NT2/D1 (cell line): ENCODE data around the gene ZNF425.

ENCODE experiments used
- DNase-seq: peaks from one replicate; pipeline ENCODE4 v3.0.0-alpha.2; 2011; ENCODE audit warnings: low read depth, low spot score
- H3K27me3 ChIP-seq: 2 replicates; pipeline ENCODE4 v1.6.0; 2011; ENCODE audit warnings: mild to moderate bottlenecking; ENCODE audit not compliant: insufficient read length, insufficient read depth
- H3K36me3 ChIP-seq: 2 replicates; pipeline ENCODE4 v1.6.1; 2011; ENCODE audit warnings: mild to moderate bottlenecking, low read length, mixed read lengths; ENCODE audit not compliant: insufficient read depth, insufficient read length
- H3K4me1 ChIP-seq: 2 replicates; pipeline ENCODE4 v1.5.1; 2011; ENCODE audit not compliant: insufficient read depth, insufficient read length
- H3K4me3 ChIP-seq: 2 replicates; pipeline ENCODE4 v1.5.1; 2011; ENCODE audit warnings: low read depth; ENCODE audit not compliant: insufficient read length
- H3K9ac ChIP-seq: 2 replicates; pipeline ENCODE4 v1.6.0; 2011; ENCODE audit warnings: low read depth; ENCODE audit not compliant: insufficient read length
- H3K9me3 ChIP-seq: 2 replicates; pipeline ENCODE4 v1.5.1; 2011; ENCODE audit warnings: mild to moderate bottlenecking, low read length; ENCODE audit not compliant: insufficient read depth
- SUZ12 ChIP-seq: IDR thresholded peaks from 2 replicates; pipeline ENCODE4 v1.6.1; 2011; ENCODE audit not compliant: insufficient read length, insufficient read depth; ENCODE audit errors: extremely low read depth
- YY1 ChIP-seq: IDR thresholded peaks from 2 replicates; pipeline ENCODE4 v1.6.1; 2011; ENCODE audit not compliant: insufficient read length, insufficient read depth
- ZNF274 ChIP-seq: IDR thresholded peaks from 2 replicates; pipeline ENCODE4 v1.6.1; 2011; ENCODE audit warnings: mild to moderate bottlenecking, low read depth, low read length

Gene ZNF425, protein sequence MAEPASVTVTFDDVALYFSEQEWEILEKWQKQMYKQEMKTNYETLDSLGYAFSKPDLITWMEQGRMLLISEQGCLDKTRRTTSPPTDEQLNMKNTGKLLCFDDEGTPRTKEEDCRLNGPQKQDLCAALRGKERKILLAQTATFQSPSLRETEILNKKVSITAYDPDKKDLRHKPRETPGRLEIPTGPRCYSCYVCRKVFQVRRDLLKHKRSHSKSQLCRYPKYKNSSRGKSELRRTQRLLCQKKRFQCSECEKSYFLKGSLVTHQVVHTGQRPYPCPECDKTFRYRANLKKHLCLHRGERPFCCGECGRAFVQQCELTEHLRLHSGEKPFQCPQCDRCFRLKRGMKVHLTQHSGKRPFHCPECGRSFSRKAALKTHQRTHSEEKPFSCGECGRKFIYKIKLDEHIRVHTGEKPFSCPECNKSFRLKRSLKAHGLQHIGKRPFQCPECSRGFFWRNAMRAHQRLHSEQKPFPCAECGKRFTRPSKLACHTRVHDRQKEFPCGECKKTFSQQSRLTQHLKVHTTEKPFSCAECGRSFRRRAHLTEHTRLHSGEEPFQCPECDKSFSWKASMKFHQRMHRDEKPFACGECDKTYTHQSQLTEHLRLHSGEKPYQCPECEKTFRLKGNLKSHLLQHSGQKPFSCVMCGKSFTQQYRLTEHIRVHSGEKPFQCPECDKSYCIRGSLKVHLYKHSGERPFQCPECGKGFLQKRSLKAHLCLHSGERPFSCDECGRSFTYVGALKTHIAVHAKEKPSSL

GRCh38 chr7:149125863-149126661 lies at the start of gene ZNF425:
ZNF425 (minus strand) TSS chr7:149126324; CDS start chr7:149126213, 111 bp downstream.
- peak within 1 kb of the TSS; percentile 94 for H3K4me3 ChIP-seq
- H3K4me1 ChIP-seq = no peaks in the 10 kb centered on the region
- H3K27me3 ChIP-seq = no peaks in the 10 kb centered on the region
- peaks cover 8% of the 10 kb centered on the region for H3K36me3 ChIP-seq
- TF ChIP-seq ZNF274 (no peak), SUZ12 (no peak), YY1 (no peak)
- peak; percentile 90 for DNase-seq
- H3K9ac ChIP-seq = peak within 1 kb of the TSS; percentile 98
- H3K9me3 ChIP-seq = peaks cover 10% of the 10 kb centered on the region; the same call in 1 of the 2 replicates

GRCh38 chr7:149175150-149175549 lies 49.0 kb upstream of the ZNF425 start:
- DNase-seq = no peak
- H3K27me3 ChIP-seq = no peaks in the 10 kb centered on the region
- TF ChIP-seq YY1 (no peak), ZNF274 (no peak), SUZ12 (no peak)

DNA sequence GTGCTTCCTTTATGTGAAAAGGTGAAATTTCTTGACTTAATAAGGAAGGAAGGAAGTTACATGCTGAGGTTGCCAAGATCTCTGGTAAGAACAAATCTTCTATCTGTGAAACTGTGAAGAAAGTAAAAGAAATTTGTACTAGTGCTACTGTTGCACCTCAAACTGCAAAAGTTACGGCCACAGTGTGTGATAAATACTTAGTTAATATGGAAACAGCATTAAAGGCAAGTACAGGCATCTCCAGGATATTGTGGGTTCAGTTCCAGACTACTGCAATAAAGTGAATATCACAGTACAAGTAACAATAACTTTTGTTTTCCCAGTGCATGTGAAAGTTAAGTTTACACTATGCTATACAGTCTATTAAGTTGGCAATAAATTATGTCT lies 46.4 kb upstream of the ZNF425 start:
- Histone ChIP-seq H3K9ac (no peak overlapping the region), H3K4me3 (no peak overlapping the region), H3K9me3 (no peaks in the 10 kb centered on the region), H3K27me3 (no peaks in the 10 kb centered on the region), H3K4me1 (no peaks in the 10 kb centered on the region), H3K36me3 (peaks cover 53% of the 10 kb centered on the region)
- no peak for DNase-seq
- TF ChIP-seq SUZ12 (no peak), YY1 (no peak), ZNF274 (no peak)

More at GRCh38 chr7:149175150-149175549, 49.0 kb upstream of the ZNF425 start:
- Histone ChIP-seq H3K9ac (no peak overlapping the region), H3K36me3 (peaks cover 62% of the 10 kb centered on the region), H3K4me1 (no peaks in the 10 kb centered on the region), H3K4me3 (no peak overlapping the region), H3K9me3 (no peaks in the 10 kb centered on the region)

DNA sequence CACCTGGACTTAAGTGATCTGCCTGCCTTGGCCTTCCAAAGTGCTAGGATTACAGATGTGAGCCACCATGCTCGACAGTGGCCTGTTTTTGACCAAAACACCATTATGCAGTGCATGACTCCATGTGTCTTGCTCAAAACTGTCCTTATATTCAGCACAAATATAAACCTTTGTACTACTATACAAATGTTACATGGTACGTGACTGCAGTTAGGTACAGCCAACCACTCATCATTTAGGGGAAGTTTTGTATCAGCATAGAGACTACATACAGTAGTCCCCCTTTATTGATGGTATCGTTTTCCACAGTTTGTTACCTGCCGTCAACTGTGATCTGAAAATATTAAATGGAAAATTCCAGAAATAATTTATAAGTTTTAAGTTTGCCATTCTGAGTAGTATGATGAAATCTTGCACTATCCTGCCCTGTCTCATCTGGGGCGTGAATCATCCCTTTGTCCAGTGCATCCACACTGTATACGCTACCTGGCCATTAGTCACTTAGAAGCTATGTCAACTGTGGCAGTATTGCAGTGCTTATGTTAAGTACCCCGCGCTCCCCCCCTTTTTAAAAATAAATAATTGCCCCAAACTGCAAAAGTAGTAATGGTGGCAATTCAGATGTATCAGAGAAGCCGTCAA lies 45.9 kb upstream of the ZNF425 start:
- TF ChIP-seq YY1 = no peak
- no peak for TF ChIP-seq ZNF274
- no peak for TF ChIP-seq SUZ12
- Histone ChIP-seq H3K4me1 (no peaks in the 10 kb centered on the region), H3K4me3 (no peak overlapping the region), H3K9ac (no peak overlapping the region), H3K36me3 (peaks cover 52% of the 10 kb centered on the region), H3K9me3 (no peaks in the 10 kb centered on the region), H3K27me3 (no peaks in the 10 kb centered on the region)
- no peak for DNase-seq

DNA sequence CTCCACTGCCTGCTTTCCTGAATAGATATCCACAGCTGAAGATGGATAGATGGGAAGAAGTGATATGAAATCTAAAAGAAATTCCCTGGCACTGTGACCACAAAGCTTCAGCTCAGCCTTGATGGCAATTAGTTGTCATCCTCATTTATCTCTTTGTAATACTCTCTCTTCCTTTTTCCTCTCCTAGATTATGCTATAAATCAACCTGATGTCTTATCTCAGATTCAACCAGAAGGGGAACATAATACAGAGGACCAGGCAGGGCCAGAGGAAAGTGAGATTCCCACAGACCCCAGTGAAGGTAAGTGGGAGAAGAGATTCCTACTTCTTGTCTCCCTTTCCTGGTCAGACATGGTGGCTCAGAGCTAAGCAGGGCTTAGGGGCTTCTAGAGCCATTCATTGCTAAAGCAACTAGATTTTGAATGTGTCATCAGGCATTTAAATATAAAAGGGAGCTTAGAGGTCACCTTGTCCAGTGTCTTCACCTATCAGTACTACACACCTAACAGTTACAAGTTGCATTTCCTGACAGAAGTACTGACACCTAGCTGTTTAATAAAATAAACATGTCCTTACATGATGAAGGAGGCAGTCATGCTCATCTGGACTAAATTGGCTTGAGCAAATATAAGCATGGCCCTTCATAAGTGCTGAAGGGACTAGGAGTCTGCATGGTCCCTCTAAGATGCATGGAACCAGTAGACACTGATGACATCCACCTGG lies 40.7 kb upstream of the ZNF425 start:
- Histone ChIP-seq H3K4me3 (no peak overlapping the region), H3K9me3 (no peaks in the 10 kb centered on the region), H3K4me1 (no peaks in the 10 kb centered on the region), H3K9ac (no peak overlapping the region), H3K27me3 (no peaks in the 10 kb centered on the region), H3K36me3 (peaks cover 50% of the 10 kb centered on the region)
- DNase-seq = no peak
- TF ChIP-seq YY1 (no peak), SUZ12 (no peak), ZNF274 (no peak)

GRCh38 chr7:149166142-149166541 lies 40.0 kb upstream of the ZNF425 start:
- Histone ChIP-seq H3K36me3 (peaks cover 50% of the 10 kb centered on the region), H3K4me3 (no peak overlapping the region)

More at GRCh38 chr7:149166142-149166541, 40.0 kb upstream of the ZNF425 start:
- no peak for DNase-seq
- no peak for TF ChIP-seq YY1
- no peak for TF ChIP-seq ZNF274
- no peak for TF ChIP-seq SUZ12
- H3K9me3 ChIP-seq = no peaks in the 10 kb centered on the region
- H3K9ac ChIP-seq = no peak overlapping the region
- H3K4me1 ChIP-seq = no peaks in the 10 kb centered on the region
- H3K27me3 ChIP-seq = no peaks in the 10 kb centered on the region
